ENCODE measurements around the gene COL19A1.
"Not testable (repeated sequence)": the region's sequence is repeated elsewhere in the genome, so short reads cannot be mapped to it uniquely, and the experiment has no call there.

The COL19A1 gene

GRCh38 chr6:69875715-69876114, 9.4 kb downstream of the COL19A1 start:
- Mint-ChIP-seq H3K27me3 (peaks cover 8% of the 10 kb centered on the region), H3K4me3 (no peak overlapping the region), H3K36me3 (no peaks in the 10 kb centered on the region), H3K9me3 (no peaks in the 10 kb centered on the region), H3K4me1 (no peaks in the 10 kb centered on the region), H3K27ac (no peak overlapping the region)
- DNase-seq, result no peak
- CTCF ChIA-PET, result interaction anchor here (1.3 kb wide), 1 partner anchor 290 kb away, joined by 3 read pairs; no protein-coding TSS in a partner anchor

- no peak for DNase-seq
- H3K27me3 Mint-ChIP-seq, result peaks cover 13% of the 10 kb centered on the region
- H3K9me3 Mint-ChIP-seq, result no peaks in the 10 kb centered on the region
- no peaks in the 10 kb centered on the region for H3K4me1 Mint-ChIP-seq
- no peak overlapping the region for H3K4me3 Mint-ChIP-seq
- H3K36me3 Mint-ChIP-seq, result no peaks in the 10 kb centered on the region
- CTCF ChIA-PET, result interaction anchor here (0.6 kb wide), 1 partner anchor 536 kb away, joined by 3 read pairs; no protein-coding TSS in a partner anchor
- H3K27ac Mint-ChIP-seq, result no peak overlapping the region
These were observed 12.4 kb downstream of the COL19A1 start for GRCh38 chr6:69878795-69879194.

DNA sequence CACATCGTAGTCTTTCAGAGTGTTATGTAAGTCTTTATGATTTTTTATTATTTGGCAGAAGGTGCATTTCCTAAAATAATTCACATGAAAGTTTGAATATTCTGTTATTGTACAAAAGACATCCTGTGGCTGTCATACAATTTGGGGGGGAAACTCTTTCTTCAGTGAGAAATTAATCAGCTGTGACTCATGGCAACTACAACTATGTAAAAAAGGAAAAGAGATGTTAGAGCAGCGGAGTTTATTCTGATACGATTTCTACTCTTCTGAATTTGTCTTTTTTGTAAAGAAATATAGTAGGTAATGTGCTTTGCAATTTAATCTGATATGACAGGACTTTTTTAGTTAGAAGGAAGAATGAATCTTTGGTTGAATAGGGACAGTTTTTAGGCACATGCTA, 14.2 kb downstream of the COL19A1 start:
- Mint-ChIP-seq H3K36me3 (no peaks in the 10 kb centered on the region), H3K9me3 (no peaks in the 10 kb centered on the region), H3K4me1 (no peaks in the 10 kb centered on the region), H3K27me3 (peaks cover 9% of the 10 kb centered on the region), H3K27ac (no peak overlapping the region), H3K4me3 (no peak overlapping the region)
- DNase-seq, result no peak
- CTCF ChIA-PET, result interaction anchor here (0.6 kb wide), 1 partner anchor 32 kb away, joined by 3 read pairs; no protein-coding TSS in a partner anchor

DNA sequence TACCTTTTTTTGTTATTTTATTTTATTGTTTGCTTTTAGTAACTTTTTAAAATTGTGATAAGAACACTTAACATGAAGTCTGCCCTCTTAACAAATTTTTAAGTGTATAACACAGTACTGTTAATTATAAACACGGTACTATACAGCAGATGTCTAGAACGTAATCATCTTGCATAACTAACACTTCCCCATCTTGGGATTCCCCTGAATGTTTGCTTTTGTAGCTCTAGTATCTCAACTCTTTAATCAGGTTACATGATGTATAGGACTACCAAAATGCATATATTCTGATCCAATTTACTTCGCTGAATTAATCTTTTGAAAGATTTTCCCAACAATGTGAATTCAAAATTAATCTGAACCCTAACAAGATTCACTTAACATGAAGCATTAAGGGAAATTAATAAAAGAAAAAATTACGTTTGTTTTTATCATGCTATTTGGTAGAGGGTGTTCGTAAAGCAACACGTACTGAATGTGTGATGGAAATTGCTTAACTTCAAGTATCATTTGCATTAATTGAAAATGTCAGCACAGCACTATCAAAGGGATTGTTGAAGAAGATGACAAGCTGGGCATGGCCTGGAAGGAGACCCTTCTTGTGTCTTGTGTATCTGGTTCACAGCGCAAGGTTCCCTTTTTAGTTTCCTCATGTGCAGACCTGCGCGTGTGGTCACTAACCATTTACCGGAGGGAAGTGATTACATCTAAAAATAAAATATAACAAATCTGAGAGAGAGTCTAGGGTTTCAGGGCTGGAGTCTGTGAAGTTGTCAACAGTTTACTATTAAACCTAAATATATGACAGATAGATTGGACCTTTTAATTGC, 15.2 kb downstream of the COL19A1 start:
- no peaks in the 10 kb centered on the region for H3K9me3 Mint-ChIP-seq
- no peaks in the 10 kb centered on the region for H3K4me1 Mint-ChIP-seq
- no peak overlapping the region for H3K27ac Mint-ChIP-seq
- no peaks in the 10 kb centered on the region for H3K36me3 Mint-ChIP-seq
- no peak for DNase-seq
- H3K4me3 Mint-ChIP-seq, result no peak overlapping the region
- CTCF ChIA-PET, result no interaction called here
- H3K27me3 Mint-ChIP-seq, result peaks cover 8% of the 10 kb centered on the region

DNA sequence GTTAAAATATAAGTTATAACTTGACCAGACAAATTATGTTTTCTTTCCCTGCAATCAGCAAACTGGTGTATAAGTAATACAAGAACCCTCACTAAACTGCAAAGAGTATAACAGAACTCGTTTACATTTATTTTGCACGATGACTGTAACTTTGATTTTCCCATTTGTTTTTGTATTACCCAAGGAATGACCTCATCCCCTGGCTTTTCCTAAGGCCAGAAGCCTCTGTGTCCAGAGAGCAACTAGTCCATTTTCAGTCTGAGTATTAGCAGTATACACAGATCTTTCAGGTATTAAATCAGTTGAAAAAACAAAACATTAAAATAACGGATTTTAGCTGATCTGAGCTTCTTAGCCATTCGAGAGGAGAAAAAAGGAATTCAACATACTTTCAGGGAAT, 17.2 kb downstream of the COL19A1 start:
- Mint-ChIP-seq H3K4me1 (no peaks in the 10 kb centered on the region), H3K9me3 (no peaks in the 10 kb centered on the region), H3K36me3 (no peaks in the 10 kb centered on the region), H3K27ac (no peak overlapping the region), H3K4me3 (no peak overlapping the region), H3K27me3 (peaks cover 8% of the 10 kb centered on the region)
- CTCF ChIA-PET, result no interaction called here
- DNase-seq, result no peak

DNA sequence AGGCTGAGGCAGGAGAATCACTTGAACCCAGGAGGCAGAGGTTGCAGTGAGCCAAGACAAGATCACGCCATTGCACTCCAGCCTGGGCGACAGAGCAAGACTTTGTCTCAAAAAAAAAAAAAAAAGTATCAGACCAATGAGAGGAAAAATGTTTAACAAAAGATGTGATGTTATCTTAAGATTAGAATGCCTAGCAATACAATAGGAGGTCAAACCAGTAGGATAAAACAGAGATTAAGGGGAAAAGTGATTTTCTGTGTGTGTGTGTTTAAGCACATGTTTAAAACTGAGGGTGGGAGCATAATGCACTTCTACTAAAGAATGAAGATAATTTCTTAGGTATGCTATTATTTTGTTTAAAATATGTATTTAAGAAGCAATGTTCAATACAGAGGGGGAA, 17.9 kb downstream of the COL19A1 start:
- Mint-ChIP-seq H3K9me3 (no peaks in the 10 kb centered on the region), H3K4me1 (no peaks in the 10 kb centered on the region), H3K36me3 (no peaks in the 10 kb centered on the region), H3K4me3 (no peak overlapping the region), H3K27ac (no peak overlapping the region), H3K27me3 (peaks cover 8% of the 10 kb centered on the region)
- CTCF ChIA-PET, result no interaction called here
- DNase-seq, result no peak

- no peaks in the 10 kb centered on the region for H3K9me3 Mint-ChIP-seq
- no peaks in the 10 kb centered on the region for H3K36me3 Mint-ChIP-seq
- DNase-seq, result no peak
- H3K4me1 Mint-ChIP-seq, result no peaks in the 10 kb centered on the region
- H3K4me3 Mint-ChIP-seq, result no peak overlapping the region
- CTCF ChIA-PET, result no interaction called here
- peaks cover 4% of the 10 kb centered on the region for H3K27me3 Mint-ChIP-seq
- H3K27ac Mint-ChIP-seq, result no peak overlapping the region
These were observed 20.7 kb downstream of the COL19A1 start for GRCh38 chr6:69887026-69887425.

GRCh38 chr6:69887714-69888345, 21.5 kb downstream of the COL19A1 start:
- H3K27me3 Mint-ChIP-seq, result peaks cover 3% of the 10 kb centered on the region
- H3K9me3 Mint-ChIP-seq, result no peaks in the 10 kb centered on the region
- no peak overlapping the region for H3K27ac Mint-ChIP-seq
- no peaks in the 10 kb centered on the region for H3K4me1 Mint-ChIP-seq
- CTCF ChIA-PET, result no interaction called here
- no peak overlapping the region for H3K4me3 Mint-ChIP-seq
- no peak for DNase-seq
- no peaks in the 10 kb centered on the region for H3K36me3 Mint-ChIP-seq

- CTCF ChIA-PET, result no interaction called here
- Mint-ChIP-seq H3K4me3 (no peak overlapping the region), H3K27ac (no peak overlapping the region), H3K36me3 (no peaks in the 10 kb centered on the region), H3K4me1 (no peaks in the 10 kb centered on the region), H3K9me3 (no peaks in the 10 kb centered on the region), H3K27me3 (no peaks in the 10 kb centered on the region)
- DNase-seq, result no peak
These were observed 22.3 kb downstream of the COL19A1 start for GRCh38 chr6:69888482-69889233.

DNA sequence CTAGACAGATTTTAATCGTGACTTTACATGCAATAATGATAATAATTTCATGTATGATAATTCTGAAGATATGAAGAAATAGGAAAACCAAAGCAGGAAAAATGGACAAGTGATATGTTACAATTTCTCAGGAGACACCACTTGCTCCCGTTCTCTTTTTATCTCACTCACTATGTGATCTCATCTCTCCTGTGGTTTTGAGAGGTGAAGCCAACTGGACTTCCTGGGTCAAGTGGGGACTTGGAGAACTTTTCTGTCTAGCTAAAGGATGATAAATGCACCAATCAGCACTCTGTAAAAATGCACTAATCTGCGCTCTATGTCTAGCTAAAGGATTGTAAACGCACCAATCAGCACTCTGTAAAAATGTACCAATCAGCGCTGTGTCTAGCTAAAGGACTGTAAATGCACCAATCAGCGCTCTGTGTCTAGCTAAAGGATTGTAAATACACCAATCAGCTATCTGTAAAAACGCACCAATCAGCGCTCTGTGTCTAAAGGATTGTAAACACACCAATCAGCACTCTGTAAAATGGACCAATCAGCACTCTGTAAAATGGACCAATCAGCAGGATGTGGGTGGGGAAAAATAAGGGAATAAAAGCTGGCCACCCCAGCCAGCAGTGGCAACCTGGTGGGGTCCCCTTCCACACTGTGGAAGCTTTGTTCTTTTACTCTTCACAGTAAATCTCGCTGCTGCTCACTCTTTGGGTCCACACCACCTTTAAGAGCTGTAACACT, 23.0 kb downstream of the COL19A1 start:
- H3K4me3 Mint-ChIP-seq, H3K9me3 Mint-ChIP-seq, H3K27me3 Mint-ChIP-seq, H3K4me1 Mint-ChIP-seq, DNase-seq, CTCF ChIA-PET, H3K27ac Mint-ChIP-seq, H3K36me3 Mint-ChIP-seq: not testable (repeated sequence)

GRCh38 chr6:69892561-69892960, 26.2 kb downstream of the COL19A1 start:
- H3K27ac Mint-ChIP-seq, H3K27me3 Mint-ChIP-seq, H3K4me1 Mint-ChIP-seq, H3K4me3 Mint-ChIP-seq, DNase-seq, CTCF ChIA-PET, H3K9me3 Mint-ChIP-seq, H3K36me3 Mint-ChIP-seq: not testable (repeated sequence)

GRCh38 chr6:69893266-69893665, 26.9 kb downstream of the COL19A1 start:
- H3K27ac Mint-ChIP-seq, CTCF ChIA-PET, H3K9me3 Mint-ChIP-seq, H3K4me3 Mint-ChIP-seq, H3K36me3 Mint-ChIP-seq, DNase-seq, H3K27me3 Mint-ChIP-seq, H3K4me1 Mint-ChIP-seq: not testable (repeated sequence)

- no peaks in the 10 kb centered on the region for H3K27me3 Mint-ChIP-seq
- CTCF ChIA-PET, result interaction anchor here (1.1 kb wide), 1 partner anchor 20 kb away, joined by 3 read pairs; no protein-coding TSS in a partner anchor
- no peaks in the 10 kb centered on the region for H3K36me3 Mint-ChIP-seq
- no peaks in the 10 kb centered on the region for H3K4me1 Mint-ChIP-seq
- no peak for DNase-seq
- no peak overlapping the region for H3K4me3 Mint-ChIP-seq
- H3K27ac Mint-ChIP-seq, result no peak overlapping the region
- H3K9me3 Mint-ChIP-seq, result no peaks in the 10 kb centered on the region
These were observed 28.4 kb downstream of the COL19A1 start for GRCh38 chr6:69894578-69895347.

All from activated naive CD4-positive, alpha-beta T cell treated with anti-CD3 and anti-CD28 coated beads, Interleukin-2, amount 10 ng/mL, durations not matched to agents 7 days and 5 days (primary cell).